Measurements from ENCODE around the gene SLC35C1.

Gene SLC35C1

GRCh38 chr11:45846974-45847910, 42.3 kb downstream of the SLC35C1 start, which contains the start of gene CRY2:
TSS of gene CRY2 (plus strand) at chr11:45847475. CDS start at chr11:45847491, 16 bp downstream.
- peak; percentile 98 for DNase-seq (ENCODE audit: low read depth in 2 of 2)

GRCh38 chr11:45847911-45848316, 43.0 kb downstream of the SLC35C1 start:
- DNase-seq (ENCODE audit: low read depth in 2 of 2), result peak; percentile 3 to 5

- DNase-seq (ENCODE audit: low read depth in 2 of 2), result no peak
These were observed 43.7 kb downstream of the SLC35C1 start for GRCh38 chr11:45848654-45849081.

GRCh38 chr11:45850446-45850845, 45.5 kb downstream of the SLC35C1 start:
- no peak for DNase-seq (ENCODE audit: low read depth in 2 of 2)

GRCh38 chr11:45851228-45851627, 46.3 kb downstream of the SLC35C1 start:
- DNase-seq (ENCODE audit: low read depth in 2 of 2), result no peak

GRCh38 chr11:45852018-45852711, 47.2 kb downstream of the SLC35C1 start:
- no peak for DNase-seq (ENCODE audit: low read depth in 2 of 2)

GRCh38 chr11:45852712-45853101, 47.8 kb downstream of the SLC35C1 start:
- no peak for DNase-seq (ENCODE audit: low read depth in 2 of 2)

- no peak for DNase-seq (ENCODE audit: low read depth in 2 of 2)
These were observed 48.6 kb downstream of the SLC35C1 start for GRCh38 chr11:45853332-45854219.

- no peak for DNase-seq (ENCODE audit: low read depth in 2 of 2)
These were observed 50.4 kb downstream of the SLC35C1 start for GRCh38 chr11:45855308-45855707.

- DNase-seq (ENCODE audit: low read depth in 2 of 2), result no peak
These were observed 51.1 kb downstream of the SLC35C1 start for GRCh38 chr11:45856044-45856468.

GRCh38 chr11:45857961-45858474, 53.1 kb downstream of the SLC35C1 start:
- DNase-seq (ENCODE audit: low read depth in 2 of 2), result no peak

GRCh38 chr11:45858751-45859398, 53.9 kb downstream of the SLC35C1 start:
- no peak for DNase-seq (ENCODE audit: low read depth in 2 of 2)

- DNase-seq (ENCODE audit: low read depth in 2 of 2), result no peak
These were observed 54.8 kb downstream of the SLC35C1 start for GRCh38 chr11:45859661-45860140.

- no peak for DNase-seq (ENCODE audit: low read depth in 2 of 2)
These were observed 55.4 kb downstream of the SLC35C1 start for GRCh38 chr11:45860348-45860747.

- DNase-seq (ENCODE audit: low read depth in 2 of 2), result no peak
These were observed 56.0 kb downstream of the SLC35C1 start for GRCh38 chr11:45860764-45861510.

Measured in stimulated activated CD8-positive, alpha-beta memory T cell treated with anti-CD3 and anti-CD28 coated beads, Interleukin-7, amount 100 ng/mL, for 4 hours (primary cell).